ENCODE results near the gene SCGB1A1. TPM values are rescaled to one million over a fixed set of nuclear protein-coding genes. Genes with fewer than 3 reads are reported as not detected.

The SCGB1A1 gene
- total and polyA plus RNA-seq, 2 of the 13 experiments (the other 11 are each of a cell fraction or from before 2014, with no cell fraction given) = not detected

GRCh38 chr11:62452261-62452660 lies 33.4 kb downstream of the SCGB1A1 start:
- DNase-seq (ENCODE audit: low spot score) = no peak
- no peaks in the 10 kb centered on the region for H3K36me3 ChIP-seq (replicated peaks in 1 of 2; ENCODE audit: control insufficient read depth in 1 of 2, insufficient read depth in 2 of 2, low read length in 2 of 2)
- BruUV-seq (replicated peaks) = no TSS peak
- intact Hi-C loops (cut with micrococcal nuclease; ENCODE audit: unreplicated experiment) (no loop called here), in situ Hi-C loops (cut with HindIII; ENCODE audit: extremely low pct_ligation_motif_present, low pct_unique_long_range_greater_than_20kb) (no loop called here)
- H3K27me3 ChIP-seq (ENCODE audit: control insufficient read depth in 1 of 2, insufficient read depth in 2 of 2, low read length in 2 of 2) = peaks cover 2 to 7% of the 10 kb centered on the region in 2 experiments; a peak in 3 of 5 replicates
- no peaks in the 10 kb centered on the region for H3K79me2 ChIP-seq (ENCODE audit: insufficient read depth, low read length)
- CTCF ChIA-PET (ENCODE audit: low intra/inter-chr PET ratio, low total read pairs) = no interaction called here
- no peak overlapping the region for H3K27ac ChIP-seq (ENCODE audit: extremely low read length, insufficient read depth, low read length)
- H3K4me1 ChIP-seq (ENCODE audit: insufficient read depth, low read length) = peaks cover 10% of the 10 kb centered on the region
- no peak for FAIRE-seq
- no peak overlapping the region for H2AFZ ChIP-seq (ENCODE audit: low read length)
- no peak for TF ChIP-seq ZNF598 (CRISPR knock-in tag; IDR thresholded peaks at IDR 0.05; ENCODE audit: borderline replicate concordance)
- TF ChIP-seq SRF (IDR thresholded peaks at IDR 0.05; ENCODE audit: low read depth, low read length) = no peak
- TF ChIP-seq HMGA1 (CRISPR knock-in tag; conservative IDR thresholded peaks at IDR 0.05) = no peak
- no peak for TF ChIP-seq HDAC1 (CRISPR knock-in tag; IDR thresholded peaks at IDR 0.05)
- no peak for TF ChIP-seq TRIM24 (CRISPR knock-in tag; IDR thresholded peaks at IDR 0.05)
- TF ChIP-seq HNF1B (CRISPR knock-in tag; IDR thresholded peaks at IDR 0.05) = no peak
- no peak for TF ChIP-seq BHLHE40 (IDR thresholded peaks at IDR 0.05; ENCODE audit: low read length)
- TF ChIP-seq STAT5B (CRISPR knock-in tag; IDR thresholded peaks at IDR 0.05) = no peak
- TF ChIP-seq RBAK (CRISPR knock-in tag; IDR thresholded peaks at IDR 0.05) = no peak
- no peak for TF ChIP-seq ZNF207 (IDR thresholded peaks at IDR 0.05; ENCODE audit: borderline replicate concordance)
- no peak for TF ChIP-seq ADNP (CRISPR knock-in tag; IDR thresholded peaks at IDR 0.05)
- TF ChIP-seq DMTF1 (CRISPR knock-in tag; IDR thresholded peaks at IDR 0.05) = no peak
- TF ChIP-seq ZNF205 (CRISPR knock-in tag; IDR thresholded peaks at IDR 0.05) = no peak
- no peak for TF ChIP-seq TEAD3 (CRISPR knock-in tag; optimal IDR thresholded peaks at IDR 0.05; ENCODE audit: borderline replicate concordance)
- TF ChIP-seq CAMTA2 (CRISPR knock-in tag; IDR thresholded peaks at IDR 0.05; ENCODE audit: borderline replicate concordance) = no peak
- no peak for TF ChIP-seq RBFOX2 (IDR thresholded peaks at IDR 0.05; ENCODE audit: low read depth, low read length)
- TF ChIP-seq ZNF296 (CRISPR knock-in tag; conservative IDR thresholded peaks at IDR 0.05) = no peak
- no peak for TF ChIP-seq USF2 (IDR thresholded peaks at IDR 0.05; ENCODE audit: low read depth, low read length)
- TF ChIP-seq USF2 (CRISPR knock-in tag; IDR thresholded peaks at IDR 0.05; ENCODE audit: borderline replicate concordance) = no peak
- H3K9ac ChIP-seq (ENCODE audit: insufficient read depth, low read depth, low read length) = no peak overlapping the region
- POLR2A ChIA-PET = no interaction called here
- 31% methylated on average over 6 of the region's 6 CpGs for WGBS (ENCODE audit: low lambda C conversion rate)
- H3K4me3 ChIP-seq (replicated peaks in 1 of 3; ENCODE audit: insufficient read depth in 1 of 3, low read depth in 2 of 3, low read length in 3 of 3) = no peak overlapping the region
- H4K20me1 ChIP-seq (ENCODE audit: insufficient read depth, low read length) = no peaks in the 10 kb centered on the region
- H3K4me2 ChIP-seq (ENCODE audit: low read depth, low read length) = no peak overlapping the region
- no peak for ATAC-seq
- no peaks in the 10 kb centered on the region for H3K9me3 ChIP-seq (ENCODE audit: low read length)
